ENCODE results near the gene RNF44. TPM values are rescaled to one million over a fixed set of nuclear protein-coding genes. Genes with fewer than 3 reads are reported as not detected.

Gene RNF44
- total RNA-seq, 4 donors from 2014 or later, result 11.3 to 22.2 (median 18.7) TPM

DNA sequence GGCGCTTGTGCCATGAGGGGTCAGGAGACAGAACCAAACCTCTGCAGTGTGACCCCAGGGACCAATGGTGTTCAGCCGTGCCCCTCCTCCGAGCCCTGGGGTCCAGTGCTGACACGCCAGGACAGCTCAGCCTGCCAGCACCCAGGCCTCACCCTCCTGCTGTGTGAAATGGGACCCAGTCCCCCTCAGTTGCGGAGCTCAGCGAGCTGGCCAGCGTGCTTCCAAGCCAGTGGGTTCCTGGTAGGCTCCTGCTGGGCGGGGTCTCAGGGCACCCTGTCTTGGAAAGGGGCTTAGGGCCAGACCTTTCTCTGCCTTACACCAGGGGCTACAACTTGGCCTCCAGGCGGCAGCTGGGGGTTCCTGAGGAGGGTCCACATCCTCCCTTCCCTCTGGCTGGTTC, 4.4 kb downstream of the RNF44 start:
- Histone ChIP-seq H3K36me3 (peaks cover 26 to 46% (median 44%) of the 10 kb centered on the region in 4 donors), H3K27ac (replicated peaks in 1 of 4) (peak overlapping the region; percentile 94 to 100 (median 98)), H3K27me3 (no peaks in the 10 kb centered on the region), H3K9me3 (no peaks in the 10 kb centered on the region), H3K4me3 (no peak overlapping the region), H3K4me1 (peaks cover 56 to 75% (median 66%) of the 10 kb centered on the region in 4 donors)
- TF ChIP-seq POLR2A (IDR thresholded peaks at IDR 0.05; ENCODE audit: low read depth), result no peak
- no peak for TF ChIP-seq POLR2AphosphoS5 (IDR thresholded peaks at IDR 0.05)
- TF ChIP-seq EP300 (IDR thresholded peaks at IDR 0.05), result no peak
- TF ChIP-seq CTCF (IDR thresholded peaks at IDR 0.05), result no peak
- DNase-seq (ENCODE audit: extremely low spot score), result no peak
- intact Hi-C loops (cut with DNase I), result no loop called here
- 89% methylated on average over 4 of the region's 9 CpGs for whole genome bisulfite sequencing

DNA sequence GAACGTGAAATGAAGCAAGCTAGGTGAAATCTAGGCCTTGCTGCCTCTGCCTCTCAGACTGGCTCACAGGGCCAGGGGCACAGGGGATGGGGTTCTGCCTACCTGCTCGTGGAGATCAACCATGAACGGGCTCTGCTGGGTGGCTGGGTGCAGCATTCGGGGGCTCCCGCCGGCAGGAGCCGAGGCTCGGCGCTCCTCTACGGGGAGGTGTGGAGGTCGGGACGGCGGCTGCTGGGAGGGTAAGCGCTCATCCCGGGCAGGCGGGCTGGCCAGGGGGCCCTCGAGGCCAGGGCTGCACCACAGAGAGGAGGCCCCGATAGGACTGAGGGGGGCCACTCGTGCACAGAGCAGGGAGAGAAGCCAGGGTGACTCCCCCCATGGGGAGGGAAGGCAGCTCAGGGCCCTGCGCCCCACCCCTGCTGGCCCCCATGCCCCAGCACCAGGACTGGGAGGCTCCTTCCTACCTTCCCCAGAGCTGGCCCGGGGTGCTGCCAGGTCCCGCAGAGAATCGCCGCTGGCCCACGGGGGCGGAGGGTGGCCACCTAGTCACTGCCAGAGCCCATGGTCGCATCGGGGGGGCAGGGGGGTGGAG, 5.2 kb downstream of the RNF44 start:
- no peak for DNase-seq (ENCODE audit: extremely low spot score)
- Histone ChIP-seq H3K4me3 (no peak overlapping the region), H3K9me3 (no peaks in the 10 kb centered on the region), H3K36me3 (peaks cover 26 to 54% (median 52%) of the 10 kb centered on the region in 4 donors), H3K27ac (replicated peaks in 1 of 4) (peak overlapping the region in 3 of 4 donors; percentile 16 to 52 (median 25)), H3K27me3 (no peaks in the 10 kb centered on the region), H3K4me1 (peaks cover 56 to 75% (median 66%) of the 10 kb centered on the region in 4 donors)
- 86% methylated on average over 4 of the region's 28 CpGs for WGBS
- intact Hi-C loops (cut with DNase I), result no loop called here
- no peak for TF ChIP-seq CTCF (IDR thresholded peaks at IDR 0.05)
- no peak for TF ChIP-seq POLR2A (IDR thresholded peaks at IDR 0.05; ENCODE audit: low read depth)
- TF ChIP-seq POLR2AphosphoS5 (IDR thresholded peaks at IDR 0.05), result no peak
- no peak for TF ChIP-seq EP300 (IDR thresholded peaks at IDR 0.05)

DNA sequence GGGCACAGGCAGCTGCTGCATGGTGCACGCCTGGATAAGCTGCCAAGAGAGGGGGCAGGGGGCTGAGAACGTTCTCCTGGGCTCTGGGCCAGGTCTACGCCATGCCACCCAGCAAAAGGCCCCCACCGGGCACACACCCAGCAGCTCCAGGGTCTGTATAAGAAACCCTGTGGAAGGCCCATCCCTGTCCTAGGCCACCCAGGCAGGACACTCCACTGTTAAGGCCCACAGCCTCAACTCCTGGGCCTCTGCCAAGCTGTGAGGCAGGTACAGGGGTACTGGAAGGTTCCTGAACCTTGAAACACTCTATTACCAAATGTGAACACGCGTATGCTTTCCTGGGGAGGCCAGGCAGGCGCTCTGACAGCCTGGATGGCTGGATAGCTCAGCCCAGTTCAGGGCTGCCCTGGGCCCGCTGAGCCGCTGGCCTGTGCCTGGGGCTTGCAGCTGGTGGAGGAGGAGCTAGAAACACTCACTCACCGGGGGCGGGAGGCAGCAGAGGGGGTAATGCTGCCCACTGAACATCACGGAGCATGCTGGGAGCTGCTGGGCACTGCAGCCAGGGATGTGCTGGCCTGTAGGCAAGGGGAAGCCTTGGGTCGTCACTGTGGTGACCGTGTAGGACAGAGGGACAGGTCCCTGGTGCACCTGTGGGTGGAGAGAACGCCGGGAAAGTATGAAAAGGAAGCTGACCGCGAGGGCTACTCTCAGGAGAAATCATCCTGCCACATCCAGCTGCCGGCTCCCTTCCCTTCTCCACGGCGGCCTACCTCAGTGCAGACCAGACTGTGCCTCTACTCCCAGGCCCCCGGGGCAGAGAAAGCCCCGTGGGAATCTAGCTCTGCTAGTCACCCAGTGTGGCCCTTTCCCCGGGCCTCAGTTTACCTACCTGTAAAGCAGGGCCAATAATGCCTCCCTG, 6.0 kb downstream of the RNF44 start:
- H3K27ac ChIP-seq (replicated peaks in 1 of 4), result peak overlapping the region; percentile 10 to 52 (median 20)
- peaks cover 56 to 73% (median 64%) of the 10 kb centered on the region in 4 donors for H3K4me1 ChIP-seq
- H3K9me3 ChIP-seq, result no peaks in the 10 kb centered on the region
- no peaks in the 10 kb centered on the region for H3K27me3 ChIP-seq
- no peak for DNase-seq (ENCODE audit: extremely low spot score)
- H3K36me3 ChIP-seq, result peaks cover 26 to 57% (median 54%) of the 10 kb centered on the region in 4 donors
- TF ChIP-seq POLR2A (IDR thresholded peaks at IDR 0.05; ENCODE audit: low read depth) (no peak), POLR2AphosphoS5 (IDR thresholded peaks at IDR 0.05) (no peak)
- intact Hi-C loops (cut with DNase I), result no loop called here
- 36% methylated on average over 10 of the region's 24 CpGs for WGBS
- H3K4me3 ChIP-seq, result no peak overlapping the region

DNA sequence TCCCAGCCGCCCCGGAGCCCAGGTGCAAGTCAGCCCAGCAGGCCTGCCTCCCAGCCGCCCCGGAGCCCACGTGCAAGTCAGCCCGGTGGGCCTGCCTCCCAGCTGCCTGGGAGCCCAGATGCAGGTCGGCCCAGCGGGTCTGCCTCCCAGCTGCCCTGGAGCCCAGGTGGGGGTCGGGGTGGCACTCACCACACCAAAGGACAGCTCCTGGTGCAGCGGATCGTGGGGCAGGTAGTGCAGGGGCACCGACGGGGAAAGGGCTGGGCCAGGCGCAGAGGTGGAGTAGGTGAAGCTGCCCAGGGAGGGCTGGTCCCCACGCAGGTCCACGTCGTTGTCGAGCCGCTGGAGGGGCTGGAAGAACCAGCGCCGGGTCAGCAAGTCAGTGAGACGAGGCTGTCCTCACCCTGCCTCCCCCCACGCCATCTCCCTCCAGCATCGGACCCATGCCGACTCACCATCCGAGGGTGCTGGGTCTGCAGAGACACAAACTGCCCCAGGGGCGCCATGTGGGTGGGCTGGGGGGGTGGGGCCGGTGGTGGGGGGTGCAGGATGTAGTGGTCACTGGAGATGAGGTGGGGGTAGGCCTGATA, 6.7 kb downstream of the RNF44 start:
- no peak for DNase-seq (ENCODE audit: extremely low spot score)
- 76% methylated on average over 5 of the region's 28 CpGs for WGBS
- Histone ChIP-seq H3K27ac (replicated peaks in 1 of 4) (peak overlapping the region in 3 of 4 donors; percentile 16 to 52 (median 25)), H3K27me3 (no peaks in the 10 kb centered on the region), H3K9me3 (no peaks in the 10 kb centered on the region), H3K4me1 (peaks cover 52 to 66% (median 56%) of the 10 kb centered on the region in 4 donors), H3K4me3 (no peak overlapping the region), H3K36me3 (peaks cover 26 to 57% (median 54%) of the 10 kb centered on the region in 4 donors)
- intact Hi-C loops (cut with DNase I), result no loop called here
- TF ChIP-seq CTCF (IDR thresholded peaks at IDR 0.05) (no peak), POLR2AphosphoS5 (IDR thresholded peaks at IDR 0.05) (no peak), POLR2A (IDR thresholded peaks at IDR 0.05; ENCODE audit: low read depth) (no peak), EP300 (IDR thresholded peaks at IDR 0.05) (no peak)

GRCh38 chr5:176529741-176530141, 7.5 kb downstream of the RNF44 start:
- H3K4me3 ChIP-seq, result no peak overlapping the region
- H3K27me3 ChIP-seq, result no peaks in the 10 kb centered on the region
- 72% methylated on average over 4 of the region's 11 CpGs for WGBS
- intact Hi-C loops (cut with DNase I), result no loop called here
- H3K9me3 ChIP-seq, result no peaks in the 10 kb centered on the region
- H3K36me3 ChIP-seq, result peaks cover 26 to 57% (median 54%) of the 10 kb centered on the region in 4 donors
- peaks cover 44 to 58% (median 49%) of the 10 kb centered on the region in 4 donors for H3K4me1 ChIP-seq
- H3K27ac ChIP-seq (replicated peaks in 1 of 4), result no peak overlapping the region
- DNase-seq (ENCODE audit: extremely low spot score), result no peak
- TF ChIP-seq CTCF (IDR thresholded peaks at IDR 0.05) (no peak), POLR2AphosphoS5 (IDR thresholded peaks at IDR 0.05) (no peak), POLR2A (IDR thresholded peaks at IDR 0.05; ENCODE audit: low read depth) (no peak), EP300 (IDR thresholded peaks at IDR 0.05) (no peak)
